NCI-H2081 treated with DMSO at 0.1 percent for 48 hours (cell line): Measurements from ENCODE around the gene MUC5B.

Experiments
- DNase-seq: peaks from one replicate; lab custom pipeline; 2025; lab: John Stamatoyannopoulos, UW

Gene MUC5B

GRCh38 chr11:1192741-1193325, 30.0 kb upstream of the MUC5B start:
- no peak for DNase-seq

GRCh38 chr11:1193326-1194230, 29.3 kb upstream of the MUC5B start:
- no peak for DNase-seq

GRCh38 chr11:1194231-1194976, 28.5 kb upstream of the MUC5B start:
- no peak for DNase-seq

- DNase-seq, result no peak
Measured at GRCh38 chr11:1194977-1195681, 27.7 kb upstream of the MUC5B start.

GRCh38 chr11:1195682-1196515, 27.0 kb upstream of the MUC5B start:
- DNase-seq, result no peak

- DNase-seq, result no peak
Measured at GRCh38 chr11:1196516-1197391, 26.1 kb upstream of the MUC5B start.

GRCh38 chr11:1197431-1197885, 25.4 kb upstream of the MUC5B start:
- no peak for DNase-seq

GRCh38 chr11:1197886-1198560, 24.8 kb upstream of the MUC5B start:
- DNase-seq, result no peak

GRCh38 chr11:1198561-1199240, 24.2 kb upstream of the MUC5B start:
- DNase-seq, result no peak

GRCh38 chr11:1199241-1199750, 23.6 kb upstream of the MUC5B start:
- no peak for DNase-seq

- DNase-seq, result no peak
Measured at GRCh38 chr11:1199751-1200610, 22.9 kb upstream of the MUC5B start.

GRCh38 chr11:1200611-1201191, 22.2 kb upstream of the MUC5B start:
- no peak for DNase-seq

- DNase-seq, result no peak
Measured at GRCh38 chr11:1201395-1202153, 21.3 kb upstream of the MUC5B start.

- DNase-seq, result no peak
Measured at GRCh38 chr11:1202154-1202775, 20.6 kb upstream of the MUC5B start.

- DNase-seq, result no peak
Measured at GRCh38 chr11:1202776-1203504, 19.9 kb upstream of the MUC5B start.
